Measurements from ENCODE around the gene SCT.

The SCT gene

GRCh38 chr11:587546-587945 is 39.4 kb downstream of the SCT start:
- no peak for TF ChIP-seq CTCF (IDR thresholded peaks at IDR 0.05; ENCODE audit: poor library complexity, severe bottlenecking)
- peak overlapping the region; percentile 15 for H3K27ac ChIP-seq (ENCODE audit: poor library complexity, severe bottlenecking)

GRCh38 chr11:586376-587316 is 40.3 kb downstream of the SCT start:
- TF ChIP-seq CTCF (IDR thresholded peaks at IDR 0.05; ENCODE audit: poor library complexity, severe bottlenecking), result no peak
- no peak for ATAC-seq (ENCODE audit: low read depth)
- Histone ChIP-seq H3K4me1 (ENCODE audit: insufficient read depth, poor library complexity, severe bottlenecking) (no peaks in the 10 kb centered on the region), H3K27me3 (ENCODE audit: insufficient read depth, poor library complexity, severe bottlenecking) (no peaks in the 10 kb centered on the region), H3K36me3 (ENCODE audit: low read depth) (peaks cover 70% of the 10 kb centered on the region), H3K9me3 (ENCODE audit: severe bottlenecking) (no peaks in the 10 kb centered on the region), H3K27ac (ENCODE audit: poor library complexity, severe bottlenecking) (no peak overlapping the region), H3K4me3 (ENCODE audit: severe bottlenecking) (no peak overlapping the region)
- no peak for DNase-seq (ENCODE audit: low spot score)

More at GRCh38 chr11:587546-587945, 39.4 kb downstream of the SCT start:
- Histone ChIP-seq H3K27me3 (ENCODE audit: insufficient read depth, poor library complexity, severe bottlenecking) (no peaks in the 10 kb centered on the region), H3K9me3 (ENCODE audit: severe bottlenecking) (no peaks in the 10 kb centered on the region), H3K4me3 (ENCODE audit: severe bottlenecking) (no peak overlapping the region), H3K36me3 (ENCODE audit: low read depth) (peaks cover 70% of the 10 kb centered on the region), H3K4me1 (ENCODE audit: insufficient read depth, poor library complexity, severe bottlenecking) (no peaks in the 10 kb centered on the region)
- DNase-seq (ENCODE audit: low spot score) (no peak), ATAC-seq (ENCODE audit: low read depth) (0 out of 3 replicates have a peak, but pooled peaks have one; percentile 19)

- no peak for TF ChIP-seq CTCF (IDR thresholded peaks at IDR 0.05; ENCODE audit: poor library complexity, severe bottlenecking)
These were observed 42.7 kb downstream of the SCT start for GRCh38 chr11:584287-584686.

GRCh38 chr11:581752-582151 is 45.2 kb downstream of the SCT start:
- no peak overlapping the region for H3K27ac ChIP-seq (ENCODE audit: poor library complexity, severe bottlenecking)
- no peak for DNase-seq (ENCODE audit: low spot score)
- peaks cover 56% of the 10 kb centered on the region for H3K36me3 ChIP-seq (ENCODE audit: low read depth)
- no peak for TF ChIP-seq CTCF (IDR thresholded peaks at IDR 0.05; ENCODE audit: poor library complexity, severe bottlenecking)
- H3K9me3 ChIP-seq (ENCODE audit: severe bottlenecking), result no peaks in the 10 kb centered on the region
- H3K27me3 ChIP-seq (ENCODE audit: insufficient read depth, poor library complexity, severe bottlenecking), result no peaks in the 10 kb centered on the region
- peaks cover 15% of the 10 kb centered on the region for H3K4me1 ChIP-seq (ENCODE audit: insufficient read depth, poor library complexity, severe bottlenecking)
- no peak for ATAC-seq (ENCODE audit: low read depth)
- no peak overlapping the region for H3K4me3 ChIP-seq (ENCODE audit: severe bottlenecking)

More at GRCh38 chr11:584287-584686, 42.7 kb downstream of the SCT start:
- H3K4me1 ChIP-seq (ENCODE audit: insufficient read depth, poor library complexity, severe bottlenecking), result peaks cover 4% of the 10 kb centered on the region
- no peak for ATAC-seq (ENCODE audit: low read depth)
- no peak for DNase-seq (ENCODE audit: low spot score)
- no peak overlapping the region for H3K4me3 ChIP-seq (ENCODE audit: severe bottlenecking)
- peaks cover 64% of the 10 kb centered on the region for H3K36me3 ChIP-seq (ENCODE audit: low read depth)
- no peak overlapping the region for H3K27ac ChIP-seq (ENCODE audit: poor library complexity, severe bottlenecking)
- H3K27me3 ChIP-seq (ENCODE audit: insufficient read depth, poor library complexity, severe bottlenecking), result no peaks in the 10 kb centered on the region
- no peaks in the 10 kb centered on the region for H3K9me3 ChIP-seq (ENCODE audit: severe bottlenecking)

GRCh38 chr11:581342-581741 is 45.6 kb downstream of the SCT start:
- no peaks in the 10 kb centered on the region for H3K27me3 ChIP-seq (ENCODE audit: insufficient read depth, poor library complexity, severe bottlenecking)
- H3K9me3 ChIP-seq (ENCODE audit: severe bottlenecking), result no peaks in the 10 kb centered on the region
- peaks cover 15% of the 10 kb centered on the region for H3K4me1 ChIP-seq (ENCODE audit: insufficient read depth, poor library complexity, severe bottlenecking)
- H3K27ac ChIP-seq (ENCODE audit: poor library complexity, severe bottlenecking), result no peak overlapping the region
- TF ChIP-seq CTCF (IDR thresholded peaks at IDR 0.05; ENCODE audit: poor library complexity, severe bottlenecking), result no peak
- ATAC-seq (ENCODE audit: low read depth) (no peak), DNase-seq (ENCODE audit: low spot score) (no peak)
- H3K36me3 ChIP-seq (ENCODE audit: low read depth), result peaks cover 54% of the 10 kb centered on the region
- H3K4me3 ChIP-seq (ENCODE audit: severe bottlenecking), result no peak overlapping the region

All from RWPE2 (cell line).